HEK293 (cell line): ENCODE measurements around the gene NPIPB2.

Source experiments
- CTCF ChIA-PET: fragments of 350-600 bp; formaldehyde crosslinking; extraction: SDS; loops from one replicate; lab custom pipeline; 2021; ENCODE audit warnings: antibody characterized with exemption; lab: Yijun Ruan, JAX
- POLR2A ChIA-PET: fragments of 300-600 bp; formaldehyde crosslinking; extraction: SDS; loops from one replicate; lab custom pipeline; 2020; ENCODE audit warnings: antibody characterized with exemption, inconsistent platforms; lab: Yijun Ruan, JAX
- H3K27ac ChIP-seq: fragments of 200-500 bp; sonication (Bioruptor generic); 2 replicates; pipeline ENCODE4 v1.5.1; 2014; ENCODE audit warnings: low read depth, low read length, control low read depth, inconsistent platforms; ENCODE audit errors: extremely low read depth
- H3K36me3 ChIP-seq, 2 experiments: fragments of 200-500 bp in 1 of 2; sonication (Bioruptor generic) in 1 of 2; 1 replicate in 1 of 2; 2 replicates in 1 of 2; pipeline ENCODE4 v1.5.1; 2014 to 2017; ENCODE audit warnings: inconsistent platforms in 2 of 2, low read length in 2 of 2; ENCODE audit not compliant: control insufficient read depth in 2 of 2, insufficient read depth in 1 of 2
- H3K4me1 ChIP-seq: fragments of 200-500 bp; sonication (Bioruptor generic); 2 replicates; pipeline ENCODE4 v1.5.1; 2014; ENCODE audit warnings: mild to moderate bottlenecking, low read length, inconsistent platforms; ENCODE audit not compliant: control insufficient read depth, insufficient read depth
- H3K4me3 ChIP-seq: 2 replicates; pipeline ENCODE4 v1.5.1; 2011; ENCODE audit warnings: low read depth, mild to moderate bottlenecking, control low read depth, low read length, moderate library complexity
- H3K9me3 ChIP-seq: fragments of 200-500 bp; sonication (Bioruptor generic); 2 replicates; pipeline ENCODE4 v1.5.1; 2014; ENCODE audit warnings: low read depth, low read length, inconsistent platforms; ENCODE audit not compliant: control insufficient read depth, insufficient read depth
- GLI2 ChIP-seq: fragments of 450-650 bp; formaldehyde crosslinking; IDR thresholded peaks from 2 replicates; pipeline ENCODE4; 2017; ENCODE audit warnings: missing biosample characterization, missing genetic modification characterization, low read depth, borderline replicate concordance
- RBAK ChIP-seq: fragments of 450-650 bp; formaldehyde crosslinking; IDR thresholded peaks from 2 replicates; pipeline ENCODE4 v1.5.1; 2016; ENCODE audit warnings: missing biosample characterization, missing genetic modification characterization
- WT1 ChIP-seq: fragments of 450-650 bp; formaldehyde crosslinking; IDR thresholded peaks from 2 replicates; pipeline ENCODE4 v1.5.1; 2016; ENCODE audit warnings: missing biosample characterization, missing genetic modification characterization
- ZBTB21 ChIP-seq: fragments of 450-650 bp; formaldehyde crosslinking; IDR thresholded peaks from 2 replicates; pipeline ENCODE4 v1.5.1; 2017; ENCODE audit warnings: missing biosample characterization, missing genetic modification characterization
- ZFP3 ChIP-seq: fragments of 450-650 bp; formaldehyde crosslinking; IDR thresholded peaks from 2 replicates; pipeline ENCODE4 v1.5.1; 2016; ENCODE audit warnings: low read depth, missing biosample characterization, missing genetic modification characterization
- ZIC2 ChIP-seq: fragments of 450-650 bp; formaldehyde crosslinking; IDR thresholded peaks from 2 replicates; pipeline ENCODE4 v1.5.1; 2016; ENCODE audit warnings: missing biosample characterization, missing genetic modification characterization
- ZNF146 ChIP-seq: fragments of 450-650 bp; formaldehyde crosslinking; IDR thresholded peaks from 2 replicates; pipeline ENCODE4 v1.5.1; 2016; ENCODE audit warnings: missing biosample characterization, missing genetic modification characterization
- ZNF211 ChIP-seq: fragments of 450-650 bp; formaldehyde crosslinking; IDR thresholded peaks from 2 replicates; pipeline ENCODE4 v1.5.1; 2016; ENCODE audit warnings: low read depth, missing biosample characterization, missing genetic modification characterization
- ZNF416 ChIP-seq: fragments of 450-650 bp; formaldehyde crosslinking; IDR thresholded peaks from 2 replicates; pipeline ENCODE4 v1.5.1; 2016; ENCODE audit warnings: missing biosample characterization, missing genetic modification characterization
- ZNF473 ChIP-seq: fragments of 450-650 bp; formaldehyde crosslinking; IDR thresholded peaks from 2 replicates; pipeline ENCODE4 v1.5.1; 2017; ENCODE audit warnings: missing biosample characterization, missing genetic modification characterization
- ZNF549 ChIP-seq: fragments of 450-650 bp; IDR thresholded peaks from 2 replicates; pipeline ENCODE4 v1.5.1; 2018; ENCODE audit warnings: missing biosample characterization, missing genetic modification characterization, mild to moderate bottlenecking, inconsistent platforms, moderate library complexity
- ZNF629 ChIP-seq: fragments of 450-650 bp; formaldehyde crosslinking; IDR thresholded peaks from 2 replicates; pipeline ENCODE4 v1.5.1; 2017; ENCODE audit warnings: missing biosample characterization, missing genetic modification characterization
- ZNF791 ChIP-seq: fragments of 450-650 bp; formaldehyde crosslinking; IDR thresholded peaks from 2 replicates; pipeline ENCODE4 v1.5.1; 2016; ENCODE audit warnings: missing biosample characterization, missing genetic modification characterization
- ZSCAN16 ChIP-seq: fragments of 450-650 bp; formaldehyde crosslinking; IDR thresholded peaks from 2 replicates; pipeline ENCODE4 v1.5.1; 2016; ENCODE audit warnings: missing biosample characterization, missing genetic modification characterization
- TF ChIP-seq, protein P1 (sequence below): fragments of 450-650 bp; IDR thresholded peaks from 2 replicates; pipeline ENCODE4 v1.5.1; 2018; ENCODE audit warnings: missing biosample characterization, mild to moderate bottlenecking, missing genetic modification characterization
- TF ChIP-seq, protein P2 (sequence below): fragments of 450-650 bp; formaldehyde crosslinking; IDR thresholded peaks from 2 replicates; pipeline ENCODE4 v1.5.1; 2016; ENCODE audit warnings: missing biosample characterization, missing genetic modification characterization
- TF ChIP-seq, protein P3 (sequence below): fragments of 450-650 bp; formaldehyde crosslinking; IDR thresholded peaks from 2 replicates; pipeline ENCODE4 v1.5.1; 2016; ENCODE audit warnings: missing biosample characterization, missing genetic modification characterization
- TF ChIP-seq, protein P4 (sequence below): fragments of 450-650 bp; formaldehyde crosslinking; IDR thresholded peaks from 2 replicates; pipeline ENCODE4 v1.5.1; 2016; ENCODE audit warnings: missing biosample characterization, missing genetic modification characterization, borderline replicate concordance
- TF ChIP-seq, protein P5 (sequence below): fragments of 450-650 bp; formaldehyde crosslinking; conservative IDR thresholded peaks from 2 replicates; pipeline ENCODE4 v1.5.1; 2016; ENCODE audit warnings: low read depth, missing biosample characterization, missing genetic modification characterization

Gene NPIPB2

DNA sequence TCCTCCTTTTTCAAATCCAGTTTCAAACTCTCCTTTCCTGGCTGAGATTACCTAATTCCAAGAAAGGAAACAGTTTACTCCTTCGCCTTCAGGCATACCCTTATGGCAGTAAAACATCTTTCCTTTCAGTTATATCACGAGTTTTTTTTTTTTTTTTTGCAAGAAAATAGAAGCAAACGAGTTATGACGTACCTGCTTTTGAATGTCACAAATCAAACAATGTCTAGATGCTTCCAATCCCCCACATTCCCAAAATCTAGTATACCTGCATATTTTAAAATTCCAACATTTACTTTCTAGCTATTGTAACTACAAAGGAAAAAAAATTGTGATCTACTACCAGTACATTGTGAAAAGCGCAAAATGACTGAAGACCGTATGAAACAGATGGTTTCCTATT, 55.0 kb downstream of the NPIPB2 start (continued):
- TF ChIP-seq, protein P1, sequence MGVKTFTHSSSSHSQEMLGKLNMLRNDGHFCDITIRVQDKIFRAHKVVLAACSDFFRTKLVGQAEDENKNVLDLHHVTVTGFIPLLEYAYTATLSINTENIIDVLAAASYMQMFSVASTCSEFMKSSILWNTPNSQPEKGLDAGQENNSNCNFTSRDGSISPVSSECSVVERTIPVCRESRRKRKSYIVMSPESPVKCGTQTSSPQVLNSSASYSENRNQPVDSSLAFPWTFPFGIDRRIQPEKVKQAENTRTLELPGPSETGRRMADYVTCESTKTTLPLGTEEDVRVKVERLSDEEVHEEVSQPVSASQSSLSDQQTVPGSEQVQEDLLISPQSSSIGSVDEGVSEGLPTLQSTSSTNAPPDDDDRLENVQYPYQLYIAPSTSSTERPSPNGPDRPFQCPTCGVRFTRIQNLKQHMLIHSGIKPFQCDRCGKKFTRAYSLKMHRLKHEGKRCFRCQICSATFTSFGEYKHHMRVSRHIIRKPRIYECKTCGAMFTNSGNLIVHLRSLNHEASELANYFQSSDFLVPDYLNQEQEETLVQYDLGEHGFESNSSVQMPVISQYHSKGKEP (tag by site-specific recombination) = no peak
- no peak for TF ChIP-seq ZBTB21 (tag by site-specific recombination)
- TF ChIP-seq ZNF146 = no peak
- no peak for TF ChIP-seq RBAK (tag by site-specific recombination)
- TF ChIP-seq ZNF416 (tag by site-specific recombination) = no peak
- TF ChIP-seq ZNF549 = no peak

DNA sequence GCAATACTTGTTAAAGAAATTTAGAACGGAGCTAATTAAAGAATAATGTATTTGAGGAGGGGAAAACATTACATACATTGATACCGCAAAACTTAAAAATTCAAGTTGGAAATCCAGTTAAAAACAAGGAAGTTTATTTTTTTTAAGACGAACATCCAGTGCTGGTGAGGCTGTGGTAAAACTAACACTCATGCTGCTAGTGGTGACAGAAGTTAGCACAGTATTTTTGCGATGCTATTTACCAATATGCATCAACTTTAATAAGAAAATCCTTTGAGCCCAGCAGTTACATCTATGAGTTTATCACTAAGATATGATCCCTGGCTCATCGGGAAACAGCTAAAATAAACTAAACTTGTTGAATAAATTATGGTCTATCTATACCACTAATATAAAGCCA, 57.8 kb downstream of the NPIPB2 start:
- POLR2A ChIA-PET = interaction anchor here (0.7 kb wide), 2 partner anchors 9 to 184 kb away, joined by 3 read pairs; no protein-coding TSS in a partner anchor
- H3K4me3 ChIP-seq = no peak overlapping the region
- H3K4me1 ChIP-seq = no peaks in the 10 kb centered on the region
- H3K27ac ChIP-seq = no peak overlapping the region
- TF ChIP-seq ZIC2 (tag by site-specific recombination) (no peak), ZSCAN16 (tag by site-specific recombination) (no peak), ZFP3 (no peak), GLI2 (tag by site-specific recombination) (no peak), WT1 (tag by site-specific recombination) (no peak), ZNF473 (tag by site-specific recombination) (no peak), ZNF211 (tag by site-specific recombination) (no peak), ZNF629 (tag by site-specific recombination) (no peak), ZNF791 (tag by site-specific recombination) (no peak)
- TF ChIP-seq, protein P2, sequence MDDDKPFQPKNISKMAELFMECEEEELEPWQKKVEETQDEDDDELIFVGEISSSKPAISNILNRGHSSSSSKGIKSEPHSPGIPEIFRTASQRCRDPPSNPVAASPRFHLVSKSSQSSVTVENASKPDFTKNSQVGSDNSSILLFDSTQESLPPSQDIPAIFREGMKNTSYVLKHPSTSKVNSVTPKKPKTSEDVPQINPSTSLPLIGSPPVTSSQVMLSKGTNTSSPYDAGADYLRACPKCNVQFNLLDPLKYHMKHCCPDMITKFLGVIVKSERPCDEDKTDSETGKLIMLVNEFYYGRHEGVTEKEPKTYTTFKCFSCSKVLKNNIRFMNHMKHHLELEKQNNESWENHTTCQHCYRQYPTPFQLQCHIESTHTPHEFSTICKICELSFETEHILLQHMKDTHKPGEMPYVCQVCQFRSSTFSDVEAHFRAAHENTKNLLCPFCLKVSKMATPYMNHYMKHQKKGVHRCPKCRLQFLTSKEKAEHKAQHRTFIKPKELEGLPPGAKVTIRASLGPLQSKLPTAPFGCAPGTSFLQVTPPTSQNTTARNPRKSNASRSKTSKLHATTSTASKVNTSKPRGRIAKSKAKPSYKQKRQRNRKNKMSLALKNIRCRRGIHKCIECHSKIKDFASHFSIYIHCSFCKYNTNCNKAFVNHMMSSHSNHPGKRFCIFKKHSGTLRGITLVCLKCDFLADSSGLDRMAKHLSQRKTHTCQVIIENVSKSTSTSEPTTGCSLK (tag by site-specific recombination) = no peak
- TF ChIP-seq, protein P3, sequence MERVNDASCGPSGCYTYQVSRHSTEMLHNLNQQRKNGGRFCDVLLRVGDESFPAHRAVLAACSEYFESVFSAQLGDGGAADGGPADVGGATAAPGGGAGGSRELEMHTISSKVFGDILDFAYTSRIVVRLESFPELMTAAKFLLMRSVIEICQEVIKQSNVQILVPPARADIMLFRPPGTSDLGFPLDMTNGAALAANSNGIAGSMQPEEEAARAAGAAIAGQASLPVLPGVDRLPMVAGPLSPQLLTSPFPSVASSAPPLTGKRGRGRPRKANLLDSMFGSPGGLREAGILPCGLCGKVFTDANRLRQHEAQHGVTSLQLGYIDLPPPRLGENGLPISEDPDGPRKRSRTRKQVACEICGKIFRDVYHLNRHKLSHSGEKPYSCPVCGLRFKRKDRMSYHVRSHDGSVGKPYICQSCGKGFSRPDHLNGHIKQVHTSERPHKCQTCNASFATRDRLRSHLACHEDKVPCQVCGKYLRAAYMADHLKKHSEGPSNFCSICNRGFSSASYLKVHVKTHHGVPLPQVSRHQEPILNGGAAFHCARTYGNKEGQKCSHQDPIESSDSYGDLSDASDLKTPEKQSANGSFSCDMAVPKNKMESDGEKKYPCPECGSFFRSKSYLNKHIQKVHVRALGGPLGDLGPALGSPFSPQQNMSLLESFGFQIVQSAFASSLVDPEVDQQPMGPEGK (tag by site-specific recombination) = no peak
- TF ChIP-seq, protein P4, sequence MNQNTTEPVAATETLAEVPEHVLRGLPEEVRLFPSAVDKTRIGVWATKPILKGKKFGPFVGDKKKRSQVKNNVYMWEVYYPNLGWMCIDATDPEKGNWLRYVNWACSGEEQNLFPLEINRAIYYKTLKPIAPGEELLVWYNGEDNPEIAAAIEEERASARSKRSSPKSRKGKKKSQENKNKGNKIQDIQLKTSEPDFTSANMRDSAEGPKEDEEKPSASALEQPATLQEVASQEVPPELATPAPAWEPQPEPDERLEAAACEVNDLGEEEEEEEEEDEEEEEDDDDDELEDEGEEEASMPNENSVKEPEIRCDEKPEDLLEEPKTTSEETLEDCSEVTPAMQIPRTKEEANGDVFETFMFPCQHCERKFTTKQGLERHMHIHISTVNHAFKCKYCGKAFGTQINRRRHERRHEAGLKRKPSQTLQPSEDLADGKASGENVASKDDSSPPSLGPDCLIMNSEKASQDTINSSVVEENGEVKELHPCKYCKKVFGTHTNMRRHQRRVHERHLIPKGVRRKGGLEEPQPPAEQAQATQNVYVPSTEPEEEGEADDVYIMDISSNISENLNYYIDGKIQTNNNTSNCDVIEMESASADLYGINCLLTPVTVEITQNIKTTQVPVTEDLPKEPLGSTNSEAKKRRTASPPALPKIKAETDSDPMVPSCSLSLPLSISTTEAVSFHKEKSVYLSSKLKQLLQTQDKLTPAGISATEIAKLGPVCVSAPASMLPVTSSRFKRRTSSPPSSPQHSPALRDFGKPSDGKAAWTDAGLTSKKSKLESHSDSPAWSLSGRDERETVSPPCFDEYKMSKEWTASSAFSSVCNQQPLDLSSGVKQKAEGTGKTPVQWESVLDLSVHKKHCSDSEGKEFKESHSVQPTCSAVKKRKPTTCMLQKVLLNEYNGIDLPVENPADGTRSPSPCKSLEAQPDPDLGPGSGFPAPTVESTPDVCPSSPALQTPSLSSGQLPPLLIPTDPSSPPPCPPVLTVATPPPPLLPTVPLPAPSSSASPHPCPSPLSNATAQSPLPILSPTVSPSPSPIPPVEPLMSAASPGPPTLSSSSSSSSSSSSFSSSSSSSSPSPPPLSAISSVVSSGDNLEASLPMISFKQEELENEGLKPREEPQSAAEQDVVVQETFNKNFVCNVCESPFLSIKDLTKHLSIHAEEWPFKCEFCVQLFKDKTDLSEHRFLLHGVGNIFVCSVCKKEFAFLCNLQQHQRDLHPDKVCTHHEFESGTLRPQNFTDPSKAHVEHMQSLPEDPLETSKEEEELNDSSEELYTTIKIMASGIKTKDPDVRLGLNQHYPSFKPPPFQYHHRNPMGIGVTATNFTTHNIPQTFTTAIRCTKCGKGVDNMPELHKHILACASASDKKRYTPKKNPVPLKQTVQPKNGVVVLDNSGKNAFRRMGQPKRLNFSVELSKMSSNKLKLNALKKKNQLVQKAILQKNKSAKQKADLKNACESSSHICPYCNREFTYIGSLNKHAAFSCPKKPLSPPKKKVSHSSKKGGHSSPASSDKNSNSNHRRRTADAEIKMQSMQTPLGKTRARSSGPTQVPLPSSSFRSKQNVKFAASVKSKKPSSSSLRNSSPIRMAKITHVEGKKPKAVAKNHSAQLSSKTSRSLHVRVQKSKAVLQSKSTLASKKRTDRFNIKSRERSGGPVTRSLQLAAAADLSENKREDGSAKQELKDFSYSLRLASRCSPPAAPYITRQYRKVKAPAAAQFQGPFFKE = no peak
- TF ChIP-seq, protein P5, sequence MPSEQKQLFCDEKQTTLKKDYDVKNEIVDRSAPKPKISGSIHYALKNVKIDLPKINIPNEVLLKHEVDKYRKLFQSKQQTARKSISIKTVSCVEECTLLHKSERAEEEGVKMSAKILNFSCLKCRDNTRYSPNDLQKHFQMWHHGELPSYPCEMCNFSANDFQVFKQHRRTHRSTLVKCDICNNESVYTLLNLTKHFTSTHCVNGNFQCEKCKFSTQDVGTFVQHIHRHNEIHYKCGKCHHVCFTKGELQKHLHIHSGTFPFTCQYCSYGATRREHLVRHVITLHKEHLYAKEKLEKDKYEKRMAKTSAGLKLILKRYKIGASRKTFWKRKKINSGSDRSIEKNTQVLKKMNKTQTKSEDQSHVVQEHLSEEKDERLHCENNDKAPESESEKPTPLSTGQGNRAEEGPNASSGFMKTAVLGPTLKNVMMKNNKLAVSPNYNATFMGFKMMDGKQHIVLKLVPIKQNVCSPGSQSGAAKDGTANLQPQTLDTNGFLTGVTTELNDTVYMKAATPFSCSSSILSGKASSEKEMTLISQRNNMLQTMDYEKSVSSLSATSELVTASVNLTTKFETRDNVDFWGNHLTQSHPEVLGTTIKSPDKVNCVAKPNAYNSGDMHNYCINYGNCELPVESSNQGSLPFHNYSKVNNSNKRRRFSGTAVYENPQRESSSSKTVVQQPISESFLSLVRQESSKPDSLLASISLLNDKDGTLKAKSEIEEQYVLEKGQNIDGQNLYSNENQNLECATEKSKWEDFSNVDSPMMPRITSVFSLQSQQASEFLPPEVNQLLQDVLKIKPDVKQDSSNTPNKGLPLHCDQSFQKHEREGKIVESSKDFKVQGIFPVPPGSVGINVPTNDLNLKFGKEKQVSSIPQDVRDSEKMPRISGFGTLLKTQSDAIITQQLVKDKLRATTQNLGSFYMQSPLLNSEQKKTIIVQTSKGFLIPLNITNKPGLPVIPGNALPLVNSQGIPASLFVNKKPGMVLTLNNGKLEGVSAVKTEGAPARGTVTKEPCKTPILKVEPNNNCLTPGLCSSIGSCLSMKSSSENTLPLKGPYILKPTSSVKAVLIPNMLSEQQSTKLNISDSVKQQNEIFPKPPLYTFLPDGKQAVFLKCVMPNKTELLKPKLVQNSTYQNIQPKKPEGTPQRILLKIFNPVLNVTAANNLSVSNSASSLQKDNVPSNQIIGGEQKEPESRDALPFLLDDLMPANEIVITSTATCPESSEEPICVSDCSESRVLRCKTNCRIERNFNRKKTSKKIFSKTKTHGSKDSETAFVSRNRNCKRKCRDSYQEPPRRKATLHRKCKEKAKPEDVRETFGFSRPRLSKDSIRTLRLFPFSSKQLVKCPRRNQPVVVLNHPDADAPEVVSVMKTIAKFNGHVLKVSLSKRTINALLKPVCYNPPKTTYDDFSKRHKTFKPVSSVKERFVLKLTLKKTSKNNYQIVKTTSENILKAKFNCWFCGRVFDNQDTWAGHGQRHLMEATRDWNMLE = no peak
- no peaks in the 10 kb centered on the region for H3K9me3 ChIP-seq
- H3K36me3 ChIP-seq = peaks cover 60 to 93% of the 10 kb centered on the region in 2 experiments
- CTCF ChIA-PET = interaction anchor here (0.5 to 1.7 kb wide), 6 partner anchors 12 to 488 kb away, joined by 3 to 5 read pairs (median 3); partner anchors contain the start of gene GSPT1
